D341Med (cell line): ENCODE data around the gene KATNIP.
A peak's percentile ranks its signal among the peaks of the same experiment; 100 is the strongest.

ENCODE experiments used
- DNase-seq: peaks from one replicate; pipeline ENCODE4 v3.0.0; 2012; ENCODE audit warnings: low spot score

KATNIP gene

GRCh38 chr16:27549746-27550581 lies at the start of gene KATNIP, which contains the start of gene GTF3C1:
Gene KATNIP (plus strand): TSS chr16:27550144. CDS start chr16:27550171, 27 bp downstream.
Gene GTF3C1 (minus strand): TSS chr16:27549913. CDS start chr16:27549890, 23 bp downstream.
- DNase-seq: peak; percentile 100

- no peak for DNase-seq
Measured at GRCh38 chr16:27500801-27501200, 49.1 kb upstream of the KATNIP start.

GRCh38 chr16:27503662-27504061 lies 46.3 kb upstream of the KATNIP start:
- DNase-seq: no peak

- no peak for DNase-seq
Measured at GRCh38 chr16:27505297-27506236, 44.4 kb upstream of the KATNIP start.

GRCh38 chr16:27506771-27507170 lies 43.2 kb upstream of the KATNIP start:
- DNase-seq: no peak

- DNase-seq: no peak
Measured at GRCh38 chr16:27508476-27508875, 41.5 kb upstream of the KATNIP start.

- no peak for DNase-seq
Measured at GRCh38 chr16:27511657-27512448, 38.1 kb upstream of the KATNIP start.

- no peak for DNase-seq
Measured at GRCh38 chr16:27514806-27515205, 35.1 kb upstream of the KATNIP start.

- peak; percentile 72 for DNase-seq
Measured at GRCh38 chr16:27515874-27516353, 34.0 kb upstream of the KATNIP start.

- DNase-seq: no peak
Measured at GRCh38 chr16:27516365-27516764, 33.6 kb upstream of the KATNIP start.

- DNase-seq: no peak
Measured at GRCh38 chr16:27517664-27518063, 32.3 kb upstream of the KATNIP start.

GRCh38 chr16:27518226-27518625 lies 31.7 kb upstream of the KATNIP start:
- DNase-seq: no peak

- no peak for DNase-seq
Measured at GRCh38 chr16:27520982-27521673, 28.8 kb upstream of the KATNIP start.

GRCh38 chr16:27522173-27522707 lies 27.7 kb upstream of the KATNIP start:
- no peak for DNase-seq

- peak; percentile 65 for DNase-seq
Measured at GRCh38 chr16:27526180-27526579, 23.8 kb upstream of the KATNIP start.

GRCh38 chr16:27528294-27528693 lies 21.6 kb upstream of the KATNIP start:
- DNase-seq: no peak

GRCh38 chr16:27529962-27530361 lies 20.0 kb upstream of the KATNIP start:
- no peak for DNase-seq

- no peak for DNase-seq
Measured at GRCh38 chr16:27531186-27531585, 18.8 kb upstream of the KATNIP start.

GRCh38 chr16:27531826-27532800 lies 17.8 kb upstream of the KATNIP start:
- DNase-seq: no peak

GRCh38 chr16:27534256-27534655 lies 15.7 kb upstream of the KATNIP start:
- DNase-seq: no peak
